SK-N-SH treated with all-trans-retinoic acid at 6 μM for 48 hours (cell line): Measurements from ENCODE around the gene MRPS6.

Experiments used
- ATAC-seq: fragments of 200-7000 bp; cut with Tn5 transposase; 3 replicates; pipeline ENCODE4 v1.9.1; 2020; ENCODE audit warnings: mild to moderate bottlenecking, moderate library complexity
- ARNTL ChIP-seq: fragments of 450-650 bp; formaldehyde crosslinking; IDR thresholded peaks from 2 replicates; pipeline ENCODE4 v1.5.0; 2020; ENCODE audit warnings: low read depth, mild to moderate bottlenecking, moderate library complexity, borderline replicate concordance
- BACH2 ChIP-seq: fragments of 250-450 bp; sonication (Bioruptor Pico); IDR thresholded peaks from 2 replicates; pipeline ENCODE4 v1.9.0; 2021; ENCODE audit warnings: mild to moderate bottlenecking, borderline replicate concordance
- CSDC2 ChIP-seq: fragments of 250-450 bp; sonication (Bioruptor Pico); IDR thresholded peaks from 2 replicates; pipeline ENCODE4 v1.5.0; 2020; ENCODE audit warnings: mild to moderate bottlenecking, moderate library complexity
- ESRRG ChIP-seq: fragments of 250-450 bp; sonication (Bioruptor Pico); IDR thresholded peaks from 2 replicates; pipeline ENCODE4 v1.6.1; 2021; ENCODE audit warnings: mild to moderate bottlenecking
- GLIS3 ChIP-seq: fragments of 250-450 bp; sonication (Bioruptor Pico); IDR thresholded peaks from 2 replicates; pipeline ENCODE4 v1.5.0; 2020; ENCODE audit warnings: mild to moderate bottlenecking, moderate library complexity
- ISL1 ChIP-seq: fragments of 250-450 bp; sonication (Bioruptor Pico); IDR thresholded peaks from 2 replicates; pipeline ENCODE4 v2.1.2; 2022; ENCODE audit warnings: mild to moderate bottlenecking, moderate library complexity
- OSR1 ChIP-seq: fragments of 250-450 bp; sonication (Bioruptor Pico); IDR thresholded peaks from 2 replicates; pipeline ENCODE4 v1.8.0; 2022; ENCODE audit warnings: moderate library complexity, mild to moderate bottlenecking, inconsistent platforms
- PPARA ChIP-seq: fragments of 250-450 bp; sonication (Bioruptor Pico); IDR thresholded peaks from 2 replicates; pipeline ENCODE4 v1.5.0; 2020; ENCODE audit warnings: mild to moderate bottlenecking, borderline replicate concordance
- RARB ChIP-seq: fragments of 250-450 bp; sonication (Bioruptor Pico); IDR thresholded peaks from 2 replicates; pipeline ENCODE4 v1.8.0; 2021; ENCODE audit warnings: mild to moderate bottlenecking, moderate library complexity
- SNAI2 ChIP-seq: fragments of 250-450 bp; sonication (Bioruptor Pico); IDR thresholded peaks from 2 replicates; pipeline ENCODE4 v1.5.0; 2020; ENCODE audit warnings: mild to moderate bottlenecking, moderate library complexity
- TOX ChIP-seq: fragments of 250-450 bp; sonication (Bioruptor Pico); IDR thresholded peaks from 2 replicates; pipeline ENCODE4 v1.8.0; 2021; ENCODE audit warnings: mild to moderate bottlenecking, moderate library complexity, borderline replicate concordance
- ZFP3 ChIP-seq: fragments of 250-450 bp; sonication (Bioruptor Pico); IDR thresholded peaks from 2 replicates; pipeline ENCODE4 v1.5.0; 2020; ENCODE audit warnings: mild to moderate bottlenecking, moderate library complexity
- ZFP30 ChIP-seq: fragments of 450-650 bp; formaldehyde crosslinking; IDR thresholded peaks from 2 replicates; pipeline ENCODE4 v1.5.0; 2022; ENCODE audit warnings: mild to moderate bottlenecking, moderate library complexity
- ZNF70 ChIP-seq: fragments of 450-650 bp; formaldehyde crosslinking; IDR thresholded peaks from 2 replicates; pipeline ENCODE4 v1.5.0; 2020; ENCODE audit warnings: mild to moderate bottlenecking, moderate library complexity
- ZNF8 ChIP-seq: fragments of 450-650 bp; formaldehyde crosslinking; IDR thresholded peaks from 2 replicates; pipeline ENCODE4 v1.5.0; 2020; ENCODE audit warnings: mild to moderate bottlenecking, moderate library complexity
- TF ChIP-seq, protein P1 (sequence below): fragments of 250-450 bp; sonication (Bioruptor Pico); IDR thresholded peaks from 2 replicates; pipeline ENCODE4 v1.8.0; 2021; ENCODE audit warnings: low read depth, mild to moderate bottlenecking, moderate library complexity, borderline replicate concordance
- TF ChIP-seq, protein P2 (sequence below): fragments of 250-450 bp; sonication (Bioruptor Pico); IDR thresholded peaks from 2 replicates; pipeline ENCODE4 v1.5.0; 2020; ENCODE audit warnings: mild to moderate bottlenecking, moderate library complexity
- TF ChIP-seq, protein P3 (sequence below): fragments of 250-450 bp; sonication (Bioruptor Pico); IDR thresholded peaks from 2 replicates; pipeline ENCODE4 v1.8.0; 2020; ENCODE audit warnings: mild to moderate bottlenecking, moderate library complexity, borderline replicate concordance
- TF ChIP-seq, protein P4 (sequence below): fragments of 250-450 bp; sonication (Bioruptor Pico); IDR thresholded peaks from 2 replicates; pipeline ENCODE4 v1.5.1; 2020; ENCODE audit warnings: low read depth, mild to moderate bottlenecking, moderate library complexity
- TF ChIP-seq, protein P5 (sequence below): fragments of 250-450 bp; sonication (Bioruptor Pico); IDR thresholded peaks from 2 replicates; pipeline ENCODE4 v1.5.1; 2021; ENCODE audit warnings: mild to moderate bottlenecking, moderate library complexity

Gene MRPS6

DNA sequence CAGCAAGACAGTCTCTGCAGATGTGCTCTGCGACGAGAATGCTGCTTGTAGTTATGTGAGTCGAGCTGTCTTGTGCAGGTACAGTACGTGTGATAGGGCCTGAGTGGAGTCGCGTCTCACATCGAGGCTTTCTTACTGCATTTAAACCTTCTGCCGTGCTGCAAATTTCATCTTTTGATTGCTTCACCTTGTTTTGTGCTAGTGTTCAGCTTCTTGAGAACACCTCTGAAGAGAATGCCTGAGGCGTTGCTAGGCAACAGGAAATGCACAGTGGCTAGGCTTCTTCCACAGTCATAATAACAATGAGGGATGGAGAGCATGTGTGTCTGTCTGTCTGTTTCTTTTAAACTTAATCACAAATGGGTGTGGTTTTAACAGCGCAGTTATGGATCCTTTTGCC, 52.9 kb downstream of the MRPS6 start:
- TF ChIP-seq SNAI2 (CRISPR knock-in tag) (no peak), RARB (CRISPR knock-in tag) (no peak), BACH2 (no peak), OSR1 (CRISPR knock-in tag) (no peak), TOX (CRISPR knock-in tag) (no peak), GLIS3 (no peak), ZFP30 (CRISPR knock-in tag) (no peak), ESRRG (CRISPR knock-in tag) (no peak), CSDC2 (CRISPR knock-in tag) (no peak), ISL1 (CRISPR knock-in tag) (no peak), PPARA (CRISPR knock-in tag) (no peak), ZNF70 (CRISPR knock-in tag) (no peak), ZFP3 (CRISPR knock-in tag) (no peak)
- TF ChIP-seq, protein P1, sequence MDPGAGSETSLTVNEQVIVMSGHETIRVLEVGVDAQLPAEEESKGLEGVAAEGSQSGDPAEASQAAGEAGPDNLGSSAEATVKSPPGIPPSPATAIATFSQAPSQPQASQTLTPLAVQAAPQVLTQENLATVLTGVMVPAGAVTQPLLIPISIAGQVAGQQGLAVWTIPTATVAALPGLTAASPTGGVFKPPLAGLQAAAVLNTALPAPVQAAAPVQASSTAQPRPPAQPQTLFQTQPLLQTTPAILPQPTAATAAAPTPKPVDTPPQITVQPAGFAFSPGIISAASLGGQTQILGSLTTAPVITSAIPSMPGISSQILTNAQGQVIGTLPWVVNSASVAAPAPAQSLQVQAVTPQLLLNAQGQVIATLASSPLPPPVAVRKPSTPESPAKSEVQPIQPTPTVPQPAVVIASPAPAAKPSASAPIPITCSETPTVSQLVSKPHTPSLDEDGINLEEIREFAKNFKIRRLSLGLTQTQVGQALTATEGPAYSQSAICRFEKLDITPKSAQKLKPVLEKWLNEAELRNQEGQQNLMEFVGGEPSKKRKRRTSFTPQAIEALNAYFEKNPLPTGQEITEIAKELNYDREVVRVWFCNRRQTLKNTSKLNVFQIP: no peak
- TF ChIP-seq, protein P2, sequence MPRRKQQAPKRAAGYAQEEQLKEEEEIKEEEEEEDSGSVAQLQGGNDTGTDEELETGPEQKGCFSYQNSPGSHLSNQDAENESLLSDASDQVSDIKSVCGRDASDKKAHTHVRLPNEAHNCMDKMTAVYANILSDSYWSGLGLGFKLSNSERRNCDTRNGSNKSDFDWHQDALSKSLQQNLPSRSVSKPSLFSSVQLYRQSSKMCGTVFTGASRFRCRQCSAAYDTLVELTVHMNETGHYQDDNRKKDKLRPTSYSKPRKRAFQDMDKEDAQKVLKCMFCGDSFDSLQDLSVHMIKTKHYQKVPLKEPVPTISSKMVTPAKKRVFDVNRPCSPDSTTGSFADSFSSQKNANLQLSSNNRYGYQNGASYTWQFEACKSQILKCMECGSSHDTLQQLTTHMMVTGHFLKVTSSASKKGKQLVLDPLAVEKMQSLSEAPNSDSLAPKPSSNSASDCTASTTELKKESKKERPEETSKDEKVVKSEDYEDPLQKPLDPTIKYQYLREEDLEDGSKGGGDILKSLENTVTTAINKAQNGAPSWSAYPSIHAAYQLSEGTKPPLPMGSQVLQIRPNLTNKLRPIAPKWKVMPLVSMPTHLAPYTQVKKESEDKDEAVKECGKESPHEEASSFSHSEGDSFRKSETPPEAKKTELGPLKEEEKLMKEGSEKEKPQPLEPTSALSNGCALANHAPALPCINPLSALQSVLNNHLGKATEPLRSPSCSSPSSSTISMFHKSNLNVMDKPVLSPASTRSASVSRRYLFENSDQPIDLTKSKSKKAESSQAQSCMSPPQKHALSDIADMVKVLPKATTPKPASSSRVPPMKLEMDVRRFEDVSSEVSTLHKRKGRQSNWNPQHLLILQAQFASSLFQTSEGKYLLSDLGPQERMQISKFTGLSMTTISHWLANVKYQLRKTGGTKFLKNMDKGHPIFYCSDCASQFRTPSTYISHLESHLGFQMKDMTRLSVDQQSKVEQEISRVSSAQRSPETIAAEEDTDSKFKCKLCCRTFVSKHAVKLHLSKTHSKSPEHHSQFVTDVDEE (CRISPR knock-in tag): no peak
- TF ChIP-seq, protein P3, sequence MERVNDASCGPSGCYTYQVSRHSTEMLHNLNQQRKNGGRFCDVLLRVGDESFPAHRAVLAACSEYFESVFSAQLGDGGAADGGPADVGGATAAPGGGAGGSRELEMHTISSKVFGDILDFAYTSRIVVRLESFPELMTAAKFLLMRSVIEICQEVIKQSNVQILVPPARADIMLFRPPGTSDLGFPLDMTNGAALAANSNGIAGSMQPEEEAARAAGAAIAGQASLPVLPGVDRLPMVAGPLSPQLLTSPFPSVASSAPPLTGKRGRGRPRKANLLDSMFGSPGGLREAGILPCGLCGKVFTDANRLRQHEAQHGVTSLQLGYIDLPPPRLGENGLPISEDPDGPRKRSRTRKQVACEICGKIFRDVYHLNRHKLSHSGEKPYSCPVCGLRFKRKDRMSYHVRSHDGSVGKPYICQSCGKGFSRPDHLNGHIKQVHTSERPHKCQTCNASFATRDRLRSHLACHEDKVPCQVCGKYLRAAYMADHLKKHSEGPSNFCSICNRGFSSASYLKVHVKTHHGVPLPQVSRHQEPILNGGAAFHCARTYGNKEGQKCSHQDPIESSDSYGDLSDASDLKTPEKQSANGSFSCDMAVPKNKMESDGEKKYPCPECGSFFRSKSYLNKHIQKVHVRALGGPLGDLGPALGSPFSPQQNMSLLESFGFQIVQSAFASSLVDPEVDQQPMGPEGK: no peak
- TF ChIP-seq, protein P4, sequence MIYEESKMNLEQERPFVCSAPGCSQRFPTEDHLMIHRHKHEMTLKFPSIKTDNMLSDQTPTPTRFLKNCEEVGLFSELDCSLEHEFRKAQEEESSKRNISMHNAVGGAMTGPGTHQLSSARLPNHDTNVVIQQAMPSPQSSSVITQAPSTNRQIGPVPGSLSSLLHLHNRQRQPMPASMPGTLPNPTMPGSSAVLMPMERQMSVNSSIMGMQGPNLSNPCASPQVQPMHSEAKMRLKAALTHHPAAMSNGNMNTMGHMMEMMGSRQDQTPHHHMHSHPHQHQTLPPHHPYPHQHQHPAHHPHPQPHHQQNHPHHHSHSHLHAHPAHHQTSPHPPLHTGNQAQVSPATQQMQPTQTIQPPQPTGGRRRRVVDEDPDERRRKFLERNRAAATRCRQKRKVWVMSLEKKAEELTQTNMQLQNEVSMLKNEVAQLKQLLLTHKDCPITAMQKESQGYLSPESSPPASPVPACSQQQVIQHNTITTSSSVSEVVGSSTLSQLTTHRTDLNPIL: no peak
- no peak for ATAC-seq

DNA sequence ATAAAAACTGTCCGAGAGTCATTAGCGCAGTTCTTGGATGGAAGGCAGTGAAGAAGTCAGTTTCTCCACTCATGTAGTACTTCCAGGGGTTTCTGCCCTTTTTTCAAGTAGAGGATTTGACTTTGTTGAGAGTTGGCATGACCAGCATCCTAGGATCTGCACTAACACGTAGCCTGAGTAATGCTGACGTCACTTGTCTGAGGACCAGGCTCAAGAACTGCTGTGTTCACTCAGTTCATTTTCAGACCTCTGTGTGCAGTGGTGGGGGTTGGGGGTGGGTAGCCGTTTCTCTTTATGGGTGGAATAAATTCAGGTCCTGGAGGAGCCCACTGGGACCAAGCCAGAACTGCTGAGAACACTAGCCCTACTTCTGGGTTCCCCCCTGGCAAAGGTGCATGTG, 53.3 kb downstream of the MRPS6 start:
- ATAC-seq: no peak

More for the DNA sequence above, 53.3 kb downstream of the MRPS6 start:
- no peak for TF ChIP-seq BACH2
- TF ChIP-seq, protein P5, sequence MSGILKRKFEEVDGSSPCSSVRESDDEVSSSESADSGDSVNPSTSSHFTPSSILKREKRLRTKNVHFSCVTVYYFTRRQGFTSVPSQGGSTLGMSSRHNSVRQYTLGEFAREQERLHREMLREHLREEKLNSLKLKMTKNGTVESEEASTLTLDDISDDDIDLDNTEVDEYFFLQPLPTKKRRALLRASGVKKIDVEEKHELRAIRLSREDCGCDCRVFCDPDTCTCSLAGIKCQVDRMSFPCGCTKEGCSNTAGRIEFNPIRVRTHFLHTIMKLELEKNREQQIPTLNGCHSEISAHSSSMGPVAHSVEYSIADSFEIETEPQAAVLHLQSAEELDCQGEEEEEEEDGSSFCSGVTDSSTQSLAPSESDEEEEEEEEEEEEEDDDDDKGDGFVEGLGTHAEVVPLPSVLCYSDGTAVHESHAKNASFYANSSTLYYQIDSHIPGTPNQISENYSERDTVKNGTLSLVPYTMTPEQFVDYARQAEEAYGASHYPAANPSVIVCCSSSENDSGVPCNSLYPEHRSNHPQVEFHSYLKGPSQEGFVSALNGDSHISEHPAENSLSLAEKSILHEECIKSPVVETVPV (CRISPR knock-in tag): no peak
- no peak for TF ChIP-seq OSR1 (CRISPR knock-in tag)
- TF ChIP-seq CSDC2 (CRISPR knock-in tag): no peak
- TF ChIP-seq ISL1 (CRISPR knock-in tag): no peak
- TF ChIP-seq PPARA (CRISPR knock-in tag): no peak
- TF ChIP-seq ZNF70 (CRISPR knock-in tag): no peak
- TF ChIP-seq, protein P2 (CRISPR knock-in tag): no peak
- TF ChIP-seq ARNTL (CRISPR knock-in tag): no peak
- TF ChIP-seq ZFP3 (CRISPR knock-in tag): no peak
- TF ChIP-seq ESRRG (CRISPR knock-in tag): no peak
- TF ChIP-seq RARB (CRISPR knock-in tag): no peak
- TF ChIP-seq, protein P4: no peak
- TF ChIP-seq ZNF8: no peak
- TF ChIP-seq, protein P1: no peak
- no peak for TF ChIP-seq ZFP30 (CRISPR knock-in tag)
